Measurements from ENCODE around the gene ZNF606. TPM values are rescaled to one million over a fixed set of nuclear protein-coding genes. Genes with fewer than 3 reads are reported as not detected.

ZNF606 gene
- total and polyA plus RNA-seq, 12 donors: 5.9 to 27.1 (median 15.3) TPM

DNA sequence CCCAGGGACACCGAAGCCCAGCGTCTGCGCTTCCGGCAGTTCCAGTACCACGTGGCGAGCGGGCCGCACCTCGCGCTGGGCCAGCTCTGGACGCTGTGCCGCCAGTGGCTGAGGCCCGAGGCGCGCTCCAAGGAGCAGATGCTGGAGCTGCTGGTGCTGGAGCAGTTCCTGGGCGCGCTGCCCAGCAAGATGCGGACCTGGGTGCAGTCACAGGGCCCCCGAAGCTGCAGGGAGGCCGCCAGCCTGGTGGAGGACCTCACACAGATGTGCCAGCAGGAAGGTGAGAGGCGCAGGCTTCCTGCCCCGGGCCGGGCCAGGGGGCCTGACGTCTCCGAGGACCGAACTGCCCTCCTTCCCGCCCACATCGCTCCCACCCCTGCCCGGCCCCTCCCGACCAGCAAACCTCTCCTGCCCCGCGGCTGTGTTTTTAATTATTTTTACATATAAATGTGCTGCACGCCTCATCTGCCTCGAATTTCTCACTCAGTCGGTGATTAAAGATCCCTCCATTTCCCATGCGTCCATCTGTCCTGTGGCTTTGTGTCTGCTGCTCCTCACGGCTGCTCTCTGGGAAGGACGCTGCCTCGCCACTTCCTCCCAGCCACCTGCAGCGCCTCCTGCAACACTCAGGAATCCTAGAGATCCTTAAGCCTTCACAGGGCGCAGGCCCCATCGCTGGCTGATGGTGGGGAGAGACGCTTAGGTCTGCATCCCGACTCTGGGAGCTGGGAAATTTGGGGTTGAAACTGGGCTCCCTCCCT is 35.5 kb upstream of the ZNF606 start:
- H3K9me3 ChIP-seq (replicated peaks in 1 of 3): peaks cover 0 to 5% (median 0%) of the 10 kb centered on the region in 3 donors
- H3K27ac ChIP-seq: no peak overlapping the region
- 9 to 22% (median 14%) methylated on average over 18 to 44 of the region's 44 CpGs for WGBS, 4 donors
- H3K4me1 ChIP-seq (replicated peaks in 1 of 2): no peaks in the 10 kb centered on the region
- H3K4me3 ChIP-seq: no peak overlapping the region
- no peak for TF ChIP-seq CTCF (IDR thresholded peaks at IDR 0.05)
- TF ChIP-seq POLR2A (IDR thresholded peaks at IDR 0.05): no peak
- DNase-seq: peak in 1 of 7 donors; percentile 17
- intact Hi-C loops (cut with DNase I): no loop called here
- no peaks in the 10 kb centered on the region for H3K36me3 ChIP-seq (replicated peaks in 1 of 2)
- H3K27me3 ChIP-seq: no peaks in the 10 kb centered on the region

- H3K27ac ChIP-seq: no peak overlapping the region
- no peak for DNase-seq
- intact Hi-C loops (cut with DNase I): no loop called here
- H3K9me3 ChIP-seq (replicated peaks in 1 of 3): no peaks in the 10 kb centered on the region
- no peaks in the 10 kb centered on the region for H3K4me1 ChIP-seq (replicated peaks in 1 of 2)
- TF ChIP-seq CTCF (IDR thresholded peaks at IDR 0.05) (no peak), POLR2A (IDR thresholded peaks at IDR 0.05) (no peak)
- no peak overlapping the region for H3K4me3 ChIP-seq
- 67 to 79% (median 75%) methylated on average over 8 of the region's 8 CpGs for WGBS, 4 donors
- H3K36me3 ChIP-seq (replicated peaks in 1 of 2): no peaks in the 10 kb centered on the region
- H3K27me3 ChIP-seq: no peaks in the 10 kb centered on the region
Observed at GRCh38 chr19:58035863-58036262, 33.2 kb upstream of the ZNF606 start.

DNA sequence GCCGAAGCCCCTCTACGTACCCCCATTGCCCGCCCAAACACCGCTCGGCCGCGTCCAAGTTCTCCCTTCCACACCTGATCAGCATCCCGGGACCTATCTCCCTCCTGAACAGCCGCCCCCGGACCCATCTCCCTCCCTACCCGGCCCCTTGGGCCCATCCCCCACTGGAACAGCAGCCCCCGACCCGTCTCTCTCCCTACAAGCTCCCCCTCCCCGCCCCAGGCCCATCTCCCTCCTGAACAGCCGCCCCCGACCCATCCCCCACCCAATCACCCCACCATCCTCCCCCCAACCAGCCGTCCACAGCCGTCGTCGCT is 31.8 kb upstream of the ZNF606 start:
- Histone ChIP-seq H3K27ac (no peak overlapping the region), H3K4me1 (replicated peaks in 1 of 2) (no peaks in the 10 kb centered on the region), H3K36me3 (replicated peaks in 1 of 2) (no peaks in the 10 kb centered on the region), H3K9me3 (replicated peaks in 1 of 3) (no peaks in the 10 kb centered on the region), H3K4me3 (peak overlapping the region in 1 of 4 donors; percentile 48), H3K27me3 (no peaks in the 10 kb centered on the region)
- WGBS, 4 donors: 4 to 12% (median 5%) methylated on average over 12 to 20 of the region's 20 CpGs
- no peak for DNase-seq
- intact Hi-C loops (cut with DNase I): no loop called here
- TF ChIP-seq POLR2A (IDR thresholded peaks at IDR 0.05): no peak

GRCh38 chr19:58033741-58034476 is 31.3 kb upstream of the ZNF606 start, which contains the start of gene ZSCAN1:
Gene ZSCAN1 (plus strand): TSS chr19:58034025. CDS start chr19:58037837, 3,812 bp downstream.
- WGBS, 4 donors: 1 to 2% (median 1%) methylated on average over 8 to 101 of the region's 101 CpGs
- H3K4me1 ChIP-seq (replicated peaks in 1 of 2): no peaks in the 10 kb centered on the region
- TF ChIP-seq CTCF (IDR thresholded peaks at IDR 0.05) (no peak), POLR2A (IDR thresholded peaks at IDR 0.05) (peak in 1 of 2 donors; percentile 23)
- no peaks in the 10 kb centered on the region for H3K9me3 ChIP-seq (replicated peaks in 1 of 3)
- no peak within 1 kb of the TSS for H3K27ac ChIP-seq
- intact Hi-C loops (cut with DNase I): no loop called here
- DNase-seq: peak; percentile 65 to 96 (median 85)
- H3K27me3 ChIP-seq: no peaks in the 10 kb centered on the region
- no peaks in the 10 kb centered on the region for H3K36me3 ChIP-seq (replicated peaks in 1 of 2)
- peak within 1 kb of the TSS in 1 of 4 donors; percentile 48 for H3K4me3 ChIP-seq
